Measurements from ENCODE around the gene MAP4K4. TPM values are rescaled to one million over a fixed set of nuclear protein-coding genes. Genes with fewer than 3 reads are reported as not detected.

Gene MAP4K4
- 82.0 and 166 TPM in 2 replicates for total RNA-seq (ENCODE audit: low replicate concordance)
- long read RNA-seq, partial matches to known transcripts: 12 of 33 reads
- long read RNA-seq, other reads (novel, unspliced or antisense): 21 of 33 reads

GRCh38 chr2:101697124-101698013, at the start of gene MAP4K4:
MAP4K4 (plus strand) TSS chr2:101697707; CDS start chr2:101698081, 374 bp downstream.
- H3K4me1 Mint-ChIP-seq (ENCODE audit: unreplicated experiment): peaks cover 20% of the 10 kb centered on the region
- TF ChIP-seq CTCF (conservative IDR thresholded peaks at IDR 0.05): peak; percentile 50
- peaks cover 9% of the 10 kb centered on the region for H3K9me3 Mint-ChIP-seq
- peak within 1 kb of the TSS; percentile 95 for H3K27ac Mint-ChIP-seq
- H3K27me3 Mint-ChIP-seq: no peaks in the 10 kb centered on the region
- H3K36me3 Mint-ChIP-seq: peaks cover 9% of the 10 kb centered on the region
- peak within 1 kb of the TSS; percentile 98 for H3K4me3 Mint-ChIP-seq
- DNase-seq (ENCODE audit: extremely low spot score, unreplicated experiment): peak; percentile 85

GRCh38 chr2:101653469-101653868, 44.0 kb upstream of the MAP4K4 start:
- no peaks in the 10 kb centered on the region for H3K27me3 Mint-ChIP-seq
- no peaks in the 10 kb centered on the region for H3K36me3 Mint-ChIP-seq
- no peak overlapping the region for H3K4me3 Mint-ChIP-seq
- H3K27ac Mint-ChIP-seq: no peak overlapping the region
- no peak for TF ChIP-seq CTCF (conservative IDR thresholded peaks at IDR 0.05)
- no peaks in the 10 kb centered on the region for H3K4me1 Mint-ChIP-seq (ENCODE audit: unreplicated experiment)
- peaks cover 5% of the 10 kb centered on the region for H3K9me3 Mint-ChIP-seq
- DNase-seq (ENCODE audit: extremely low spot score, unreplicated experiment): no peak

- DNase-seq (ENCODE audit: extremely low spot score, unreplicated experiment): no peak
- no peaks in the 10 kb centered on the region for H3K27me3 Mint-ChIP-seq
- H3K4me1 Mint-ChIP-seq (ENCODE audit: unreplicated experiment): no peaks in the 10 kb centered on the region
- H3K27ac Mint-ChIP-seq: no peak overlapping the region
- H3K4me3 Mint-ChIP-seq: no peak overlapping the region
- no peak for TF ChIP-seq CTCF (conservative IDR thresholded peaks at IDR 0.05)
- peaks cover 5% of the 10 kb centered on the region for H3K9me3 Mint-ChIP-seq
- H3K36me3 Mint-ChIP-seq: no peaks in the 10 kb centered on the region
Observed at GRCh38 chr2:101655702-101656422, 41.6 kb upstream of the MAP4K4 start.

- Mint-ChIP-seq H3K4me3 (no peak overlapping the region), H3K27me3 (no peaks in the 10 kb centered on the region), H3K36me3 (no peaks in the 10 kb centered on the region), H3K4me1 (ENCODE audit: unreplicated experiment) (no peaks in the 10 kb centered on the region), H3K27ac (no peak overlapping the region), H3K9me3 (peaks cover 5% of the 10 kb centered on the region)
- DNase-seq (ENCODE audit: extremely low spot score, unreplicated experiment): no peak
- TF ChIP-seq CTCF (conservative IDR thresholded peaks at IDR 0.05): no peak
Observed at GRCh38 chr2:101657787-101658186, 39.7 kb upstream of the MAP4K4 start.

- Mint-ChIP-seq H3K27ac (no peak overlapping the region), H3K9me3 (peaks cover 5% of the 10 kb centered on the region), H3K27me3 (no peaks in the 10 kb centered on the region), H3K36me3 (no peaks in the 10 kb centered on the region), H3K4me3 (no peak overlapping the region), H3K4me1 (ENCODE audit: unreplicated experiment) (no peaks in the 10 kb centered on the region)
- TF ChIP-seq CTCF (conservative IDR thresholded peaks at IDR 0.05): no peak
- no peak for DNase-seq (ENCODE audit: extremely low spot score, unreplicated experiment)
Observed at GRCh38 chr2:101658387-101658786, 39.1 kb upstream of the MAP4K4 start.

Measured in type B pancreatic cell (in vitro differentiated cells).